Astrocyte of the spinal cord (primary cell): ENCODE data around the gene ZNF423.

Experiments
- DNase-seq: peaks from one replicate; pipeline ENCODE4 v3.0.0; 2011; ENCODE audit warnings: low read depth, low spot score
- H3K4me3 ChIP-seq: 2 replicates; pipeline ENCODE4 v1.5.1; 2011; ENCODE audit warnings: low read depth, mild to moderate bottlenecking, low read length, moderate library complexity
- CTCF ChIP-seq: IDR thresholded peaks from 2 replicates; pipeline ENCODE4 v1.5.1; 2012; ENCODE audit warnings: low read depth, mild to moderate bottlenecking, low read length, inconsistent platforms
- in situ Hi-C: cut with HindIII; loops from 2 replicates; pipeline ENCODE4 v1.10.0; 2017; ENCODE audit warnings: low sequenced_read_pairs

ZNF423 gene

GRCh38 chr16:49458243-49458642, 397.7 kb downstream of the ZNF423 start:
- DNase-seq: no peak
- in situ Hi-C loops: no loop called here
- TF ChIP-seq CTCF: no peak
- no peak overlapping the region for H3K4me3 ChIP-seq

GRCh38 chr16:49457196-49457595, 398.7 kb downstream of the ZNF423 start:
- DNase-seq: no peak
- in situ Hi-C loops: no loop called here
- TF ChIP-seq CTCF: no peak
- H3K4me3 ChIP-seq: no peak overlapping the region

DNA sequence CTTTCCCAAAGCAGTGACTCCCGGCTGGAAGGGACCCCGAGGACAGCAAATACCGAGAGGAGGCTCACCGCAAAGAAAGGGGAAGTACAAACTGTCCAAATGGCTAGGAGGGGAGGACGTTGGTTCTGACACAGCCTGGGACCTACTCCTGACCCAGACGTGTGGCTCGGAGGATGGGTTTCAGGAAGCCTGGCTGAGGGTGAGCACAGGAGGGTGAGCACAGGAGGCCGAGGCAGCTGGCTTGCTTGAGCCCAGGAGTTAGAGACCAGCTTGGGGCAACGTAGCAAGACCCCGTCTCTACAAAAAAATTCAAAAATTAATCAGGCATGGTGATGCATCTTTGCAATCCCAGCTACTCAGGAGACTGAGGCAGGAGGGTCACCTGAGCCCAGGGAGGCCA, 399.1 kb downstream of the ZNF423 start:
- no peak overlapping the region for H3K4me3 ChIP-seq
- no peak for TF ChIP-seq CTCF
- DNase-seq: no peak
- in situ Hi-C loops: no loop called here

- TF ChIP-seq CTCF: no peak
- in situ Hi-C loops: no loop called here
- no peak overlapping the region for H3K4me3 ChIP-seq
- DNase-seq: no peak
Measured at GRCh38 chr16:49455991-49456745, 399.7 kb downstream of the ZNF423 start.

- in situ Hi-C loops: no loop called here
- TF ChIP-seq CTCF: no peak
- no peak for DNase-seq
- no peak overlapping the region for H3K4me3 ChIP-seq
Measured at GRCh38 chr16:49455181-49455990, 400.5 kb downstream of the ZNF423 start.

GRCh38 chr16:49454426-49455180, 401.3 kb downstream of the ZNF423 start:
- no peak for DNase-seq
- in situ Hi-C loops: no loop called here
- TF ChIP-seq CTCF: no peak

More at GRCh38 chr16:49454426-49455180, 401.3 kb downstream of the ZNF423 start:
- no peak overlapping the region for H3K4me3 ChIP-seq
